ENCODE data around the gene PAPSS1. TPM values are rescaled to one million over a fixed set of nuclear protein-coding genes. Genes with fewer than 3 reads are reported as not detected.

The PAPSS1 gene
- total RNA-seq, result 10 to 100 TPM; 45.8 to 49.6 TPM

DNA sequence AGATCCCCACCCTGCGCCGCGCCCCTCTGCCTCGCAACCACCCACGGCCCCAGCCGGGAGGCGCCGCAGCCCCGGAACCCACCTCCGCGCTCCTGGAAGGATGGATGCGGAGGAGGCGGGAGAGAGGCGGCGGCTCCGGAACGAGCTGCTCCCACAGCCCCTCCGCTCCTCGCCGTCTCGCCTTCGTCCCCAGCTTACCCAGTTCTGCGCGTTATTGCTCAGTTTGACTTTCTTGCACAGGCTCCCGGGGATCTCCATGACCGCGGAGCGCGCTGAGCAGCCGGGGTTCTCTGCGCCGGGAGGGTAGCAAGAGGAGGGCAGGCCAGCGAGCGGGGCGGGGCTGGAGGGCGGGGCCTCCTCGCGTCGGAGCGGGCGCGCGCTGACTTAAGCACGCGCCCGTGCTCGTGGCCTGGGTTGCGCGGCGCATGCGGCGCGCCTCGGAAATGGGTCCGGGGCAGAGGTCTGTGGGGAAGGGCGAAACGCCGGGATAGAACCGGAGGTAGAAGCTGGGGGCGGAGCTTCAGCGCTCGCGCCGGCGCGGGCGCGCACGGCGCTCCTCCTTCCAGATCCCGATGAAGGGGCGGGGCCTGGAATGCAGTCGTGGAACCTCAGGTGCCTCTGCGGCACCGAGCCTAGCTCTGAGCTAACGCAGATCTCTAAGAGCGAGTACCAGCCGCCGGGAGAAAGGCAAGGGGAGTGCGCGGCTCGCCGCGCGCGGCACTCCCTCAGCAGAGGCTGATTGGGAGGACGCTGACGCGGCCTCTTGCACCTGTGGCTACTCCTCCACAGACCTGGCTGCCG lies at the start of gene PAPSS1:
TSS of gene PAPSS1 (minus strand) at position 313 of the 801 bp plus-strand sequence. CDS start at position 258, 55 bp downstream.

Other genes with a start within 250 kb of the PAPSS1 start
- 10 to 100 TPM; 15.1 to 20.3 TPM for gene SGMS2, start 104.7 kb upstream of the PAPSS1 start, total RNA-seq
- gene CYP2U1, start 211.3 kb upstream of the PAPSS1 start, total RNA-seq, result 10 to 100 TPM; 35.8 to 44.6 TPM

Measured in melanocyte of skin (primary cell).